ENCODE results near the gene TPRG1L.

The TPRG1L gene

DNA sequence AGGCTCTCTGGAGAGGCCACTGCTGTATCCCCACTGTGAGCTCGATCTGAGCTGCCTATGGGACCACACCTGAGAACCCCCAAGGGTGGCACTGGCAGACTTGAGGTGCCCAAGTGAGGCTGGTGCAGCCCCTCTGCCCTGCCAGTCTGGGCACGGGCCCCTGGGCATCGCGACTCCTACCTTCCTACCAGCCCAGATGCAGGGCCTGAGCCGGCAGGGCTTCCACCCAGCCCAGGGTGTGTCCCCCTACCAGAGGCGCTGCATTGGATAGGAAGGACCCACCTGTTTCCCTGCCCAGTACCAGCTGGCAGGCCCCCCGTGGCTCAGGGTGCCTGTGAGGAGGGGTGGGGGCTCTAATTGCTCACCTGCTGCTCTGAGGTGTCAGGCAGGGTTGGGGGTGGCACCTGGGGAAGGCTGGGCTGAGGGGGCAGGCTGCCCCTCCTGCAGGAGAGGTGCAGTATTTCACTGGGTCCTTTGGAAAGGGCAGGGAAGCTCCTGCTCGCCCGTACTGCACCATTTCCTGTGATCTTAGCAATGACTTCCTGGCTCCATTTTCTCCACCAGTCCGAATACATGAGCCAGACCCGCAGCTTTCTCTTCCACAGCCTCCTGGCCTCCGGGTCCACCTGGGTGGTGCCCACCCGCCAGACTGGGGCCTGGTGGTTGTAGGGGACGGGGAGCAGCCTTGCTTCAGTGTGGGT, 39.3 kb downstream of the TPRG1L start:
- DNase-seq (ENCODE audit: low spot score): no peak

DNA sequence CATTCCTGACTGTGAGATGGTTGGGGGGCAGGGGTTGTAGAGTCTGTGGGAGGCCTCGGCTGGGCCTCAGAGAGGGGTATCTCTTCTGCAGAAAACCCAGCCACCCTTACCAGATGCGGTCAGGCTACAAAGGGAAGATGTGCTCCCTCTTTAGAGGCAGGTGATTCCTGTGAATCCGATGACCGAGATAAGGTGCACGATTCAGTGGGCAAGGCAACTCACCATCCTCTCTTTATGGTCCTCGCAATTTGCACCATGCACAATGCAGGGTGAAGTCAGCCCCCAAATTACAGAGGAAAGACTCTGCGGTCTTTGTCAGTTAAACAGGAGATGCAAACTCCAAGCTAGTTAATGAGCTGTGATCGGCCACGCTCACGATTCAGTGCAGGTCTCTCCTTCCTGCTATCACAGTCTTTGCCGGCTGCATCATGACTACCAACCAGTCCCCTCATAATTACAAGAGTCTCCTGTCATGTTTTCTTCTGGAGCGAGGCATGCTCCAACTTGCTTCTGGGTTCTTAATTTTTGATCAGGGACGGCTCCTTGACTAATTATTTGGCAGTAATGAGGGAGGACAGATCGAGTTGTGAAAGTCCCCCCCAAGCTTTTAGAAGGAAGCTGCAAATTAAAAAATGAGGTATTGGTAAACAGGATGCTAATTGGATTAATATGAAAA, 40.0 kb downstream of the TPRG1L start:
- DNase-seq (ENCODE audit: low spot score): no peak

DNA sequence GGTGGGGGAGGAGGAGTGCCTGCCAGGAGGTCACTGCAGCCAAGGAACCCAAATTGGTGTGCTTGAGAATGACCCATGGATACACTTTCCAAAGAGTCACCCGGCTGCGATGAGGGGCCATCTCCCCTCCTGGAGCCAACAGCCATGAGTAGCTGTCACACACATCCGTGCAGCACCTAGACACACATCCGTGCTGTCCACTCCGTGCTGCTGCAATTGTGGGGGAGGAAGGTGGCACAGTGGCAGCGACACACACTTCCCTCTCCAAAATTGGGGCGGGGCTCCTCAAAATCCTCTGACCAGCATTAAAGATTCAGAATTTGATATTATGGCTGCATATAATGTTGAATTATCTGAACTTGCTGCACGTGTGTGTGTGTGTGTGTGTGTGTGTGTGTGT, 43.3 kb downstream of the TPRG1L start:
- DNase-seq (ENCODE audit: low spot score): no peak

DNA sequence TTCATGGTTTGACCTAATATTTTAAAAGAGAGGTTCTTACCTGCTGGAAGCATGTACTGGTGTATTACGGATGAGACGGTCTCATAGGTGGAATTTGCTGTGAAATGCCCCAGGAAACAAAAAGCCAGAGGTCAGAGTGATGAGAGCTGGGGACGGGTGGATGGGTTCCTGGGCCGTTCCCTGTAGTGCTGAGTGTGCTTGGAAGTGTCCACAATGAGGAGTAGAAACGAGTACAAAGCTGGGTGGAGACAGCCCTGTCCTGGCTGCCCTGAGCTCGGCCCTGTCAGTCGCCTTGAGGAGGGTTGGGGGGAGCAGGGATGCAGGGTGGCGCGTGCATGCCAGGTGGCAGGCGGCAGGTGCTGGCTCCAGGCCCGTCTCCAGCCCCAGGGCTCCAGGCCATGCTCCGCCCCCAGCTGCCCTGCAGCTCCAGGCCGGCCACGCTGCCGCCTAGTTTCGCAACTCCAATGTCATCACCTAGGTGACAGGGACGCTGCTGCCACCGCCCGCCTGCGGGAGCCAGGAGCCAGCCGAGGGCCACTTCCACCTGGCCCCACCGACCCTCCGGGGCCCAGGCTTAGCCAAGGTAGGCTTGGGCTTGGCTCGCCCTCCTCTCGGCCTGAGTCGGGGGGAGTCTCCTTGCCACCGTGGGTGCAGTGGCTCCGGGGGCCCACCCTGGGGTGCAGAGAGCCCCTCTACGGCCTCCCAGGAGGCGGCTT, 43.9 kb downstream of the TPRG1L start:
- no peak for DNase-seq (ENCODE audit: low spot score)

DNA sequence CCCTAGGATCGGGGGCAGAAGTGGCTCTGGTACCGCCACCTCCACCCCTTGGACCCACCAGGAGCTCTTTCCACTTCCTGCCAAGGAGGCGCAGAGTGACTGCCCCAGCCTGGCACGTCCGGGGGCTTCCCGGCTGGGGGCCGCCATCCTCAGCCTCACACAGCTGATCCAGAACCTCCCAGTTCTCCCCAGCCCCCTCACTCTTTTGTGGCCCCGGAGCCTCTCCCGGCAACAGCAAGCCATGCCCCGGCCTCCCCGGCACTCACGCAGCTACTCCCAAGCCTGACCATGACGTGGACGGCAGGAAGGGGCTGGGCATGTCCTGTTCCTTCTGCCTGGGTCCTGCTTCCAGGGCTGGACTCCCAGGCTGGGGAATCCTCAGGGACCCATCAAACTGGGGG, 44.6 kb downstream of the TPRG1L start:
- no peak for DNase-seq (ENCODE audit: low spot score)

DNA sequence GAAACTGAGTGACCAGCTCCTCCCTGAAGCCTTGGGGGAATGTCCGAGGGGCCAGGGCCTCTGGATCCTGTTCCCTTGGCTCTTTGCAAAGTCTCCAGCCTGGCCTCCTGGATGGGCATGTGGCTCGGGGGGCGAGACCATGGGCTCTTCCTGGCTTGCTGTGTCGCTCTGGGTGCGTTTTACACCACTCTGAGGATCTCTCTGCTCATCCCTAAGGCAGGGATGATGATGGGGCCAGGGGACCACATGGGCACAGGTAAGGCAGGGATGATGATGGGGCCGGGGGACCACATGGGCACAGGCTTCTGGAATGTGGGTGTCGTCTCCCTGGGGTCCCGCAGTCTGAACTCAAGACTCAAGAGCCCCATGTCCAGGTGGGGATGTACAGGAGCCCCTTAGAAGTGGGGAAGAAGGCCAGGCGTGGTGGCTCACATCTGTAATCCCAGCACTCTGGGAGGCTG, 45.2 kb downstream of the TPRG1L start:
- DNase-seq (ENCODE audit: low spot score): no peak

DNA sequence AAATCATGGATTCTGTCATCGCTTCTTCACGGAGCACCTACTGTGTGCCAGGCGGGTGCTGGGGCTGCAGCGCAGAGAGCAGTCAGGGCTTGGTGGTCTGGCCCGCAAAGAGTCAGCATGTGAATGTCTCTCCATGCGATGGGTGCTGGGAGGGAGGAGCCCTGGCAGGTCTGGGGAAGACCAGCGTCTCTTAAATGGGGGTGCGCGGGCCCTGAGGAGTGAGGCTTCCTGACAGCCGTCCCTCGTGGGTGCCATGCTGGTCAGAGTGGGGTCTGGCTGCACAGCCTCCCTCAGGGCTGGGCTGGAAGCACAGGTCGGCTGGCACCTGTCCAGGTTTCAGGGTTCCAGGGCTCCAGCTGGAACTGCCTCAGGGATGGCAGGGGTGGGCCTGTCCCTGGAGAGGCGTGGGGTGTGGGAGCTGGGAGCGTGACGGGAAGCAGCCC, 46.0 kb downstream of the TPRG1L start:
- no peak for DNase-seq (ENCODE audit: low spot score)

DNA sequence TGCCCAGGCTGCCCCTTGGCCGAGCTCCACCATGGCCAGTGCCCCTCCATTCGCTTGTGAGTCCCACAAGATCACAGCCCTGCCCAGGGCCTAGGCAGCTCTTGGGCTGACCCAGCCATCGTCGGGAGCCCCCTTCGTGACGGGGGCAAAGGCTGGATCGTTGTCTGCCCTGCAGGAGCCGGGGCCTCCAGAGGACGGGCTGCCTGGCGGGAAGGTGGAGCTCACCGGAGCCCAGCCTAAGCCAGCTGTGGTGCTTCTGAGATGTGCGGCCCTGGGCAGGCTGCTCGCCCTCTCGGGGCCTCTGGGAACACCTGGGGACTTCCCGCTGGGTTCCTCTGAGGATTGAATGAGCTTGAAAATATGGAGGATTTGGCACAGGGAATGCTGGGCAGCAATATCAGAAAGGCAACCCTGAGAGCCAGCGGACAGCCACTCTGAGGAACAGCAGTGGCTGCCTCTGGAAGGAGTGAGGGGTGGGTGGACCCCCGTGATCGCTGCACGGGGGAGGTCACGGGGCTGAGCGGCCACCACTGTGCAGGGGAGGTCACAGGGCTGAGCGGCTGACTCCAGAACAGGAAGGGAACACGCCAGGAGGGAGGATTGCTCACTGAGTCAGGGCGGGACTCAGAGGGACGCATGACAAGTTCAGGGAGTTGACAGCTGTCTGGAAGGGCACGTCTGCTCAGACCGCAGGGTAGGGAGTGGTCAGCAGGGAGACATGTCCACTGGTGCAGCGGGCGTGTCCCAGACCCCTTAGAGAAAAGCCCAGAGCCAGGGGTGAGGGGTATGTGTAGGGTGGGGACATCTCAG, 46.8 kb downstream of the TPRG1L start:
- DNase-seq (ENCODE audit: low spot score): no peak

DNA sequence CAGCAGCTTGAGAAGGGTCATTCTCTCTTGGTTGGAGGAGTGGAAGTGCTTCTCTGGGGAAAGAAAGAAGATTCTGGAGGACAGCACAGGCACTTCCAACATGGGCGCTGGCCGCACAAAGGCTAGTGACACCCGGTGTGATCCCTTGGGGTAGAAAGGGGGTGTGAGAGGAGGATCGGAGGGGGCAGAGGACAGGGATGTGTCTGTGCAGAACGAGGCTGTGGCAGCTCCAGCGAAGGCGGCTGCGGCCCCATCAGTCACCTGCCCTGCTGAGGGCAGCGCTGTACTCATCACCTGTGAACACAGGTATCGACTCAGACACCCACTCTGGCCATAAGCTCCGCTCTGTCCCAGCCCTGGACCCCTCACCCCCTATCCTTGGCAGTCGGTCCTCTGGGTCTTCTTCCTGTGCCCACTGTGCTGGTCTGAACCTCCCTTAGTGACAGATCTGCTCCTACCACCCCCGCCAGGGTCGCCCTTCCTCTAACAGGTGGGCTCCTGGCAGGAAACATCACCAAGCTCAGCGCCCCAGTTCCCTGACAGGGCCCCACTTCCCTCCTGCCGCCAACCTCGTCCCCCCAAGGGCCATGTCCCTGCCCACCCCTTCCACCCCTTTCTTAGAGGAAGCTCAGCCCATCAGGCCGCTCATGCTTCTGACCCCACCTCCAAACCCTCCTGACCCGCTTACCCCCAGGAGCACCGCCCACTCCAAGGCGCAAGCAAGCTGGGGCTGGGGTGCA, 47.6 kb downstream of the TPRG1L start:
- no peak for DNase-seq (ENCODE audit: low spot score)

DNA sequence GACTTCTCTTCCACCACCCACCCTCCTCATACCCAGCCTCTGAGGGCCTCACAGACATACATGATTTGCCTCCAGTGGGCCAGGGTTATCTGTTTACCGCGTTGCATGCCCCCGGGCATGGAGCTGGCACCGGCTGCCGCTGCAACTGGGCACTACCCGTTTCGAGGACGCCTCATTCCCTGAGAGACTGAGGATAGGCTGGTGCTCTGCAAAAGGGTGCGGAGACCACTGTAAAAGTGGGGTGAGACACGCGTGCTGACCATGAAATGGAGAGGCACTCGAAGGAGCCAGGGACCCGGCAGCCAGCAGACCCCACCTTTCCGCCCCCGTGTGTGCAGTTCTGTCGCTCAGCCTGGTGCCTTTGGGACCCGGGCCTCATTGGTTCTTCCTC, 48.2 kb downstream of the TPRG1L start:
- DNase-seq (ENCODE audit: low spot score): no peak

DNA sequence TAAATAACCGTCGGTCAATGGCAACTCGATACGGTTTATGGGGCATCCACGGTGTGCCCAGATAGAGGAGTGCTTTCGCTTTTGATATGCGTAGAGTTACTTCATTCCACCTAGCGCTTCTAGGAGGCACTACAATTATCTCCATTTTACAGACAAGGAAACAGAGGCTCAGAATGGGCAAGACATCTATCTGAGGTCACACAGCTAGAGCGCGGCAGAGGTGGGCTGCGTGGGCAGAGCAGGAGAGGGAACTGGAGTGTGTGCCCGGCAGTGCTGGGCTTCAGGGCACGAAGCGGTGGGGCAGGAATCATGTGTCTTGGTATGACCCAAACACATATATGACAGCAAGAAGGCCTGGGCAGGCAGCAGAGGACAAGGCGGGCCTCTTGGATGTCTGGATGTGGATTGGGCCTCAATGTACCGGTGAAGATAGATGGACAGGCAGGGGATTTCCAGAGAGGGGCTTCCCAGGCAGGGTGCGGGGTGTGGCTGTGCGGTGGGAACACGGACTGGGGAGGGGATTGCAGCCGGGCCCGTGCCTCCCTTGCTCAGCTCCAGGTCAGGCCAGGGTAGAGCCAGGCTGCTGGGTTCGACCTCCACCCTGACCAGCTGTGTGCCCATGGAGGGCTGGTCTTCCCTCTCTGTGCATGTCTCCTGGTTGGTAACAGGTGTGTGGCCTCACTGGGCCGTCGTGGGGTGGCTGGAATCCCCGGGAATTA, 48.7 kb downstream of the TPRG1L start:
- no peak for DNase-seq (ENCODE audit: low spot score)

DNA sequence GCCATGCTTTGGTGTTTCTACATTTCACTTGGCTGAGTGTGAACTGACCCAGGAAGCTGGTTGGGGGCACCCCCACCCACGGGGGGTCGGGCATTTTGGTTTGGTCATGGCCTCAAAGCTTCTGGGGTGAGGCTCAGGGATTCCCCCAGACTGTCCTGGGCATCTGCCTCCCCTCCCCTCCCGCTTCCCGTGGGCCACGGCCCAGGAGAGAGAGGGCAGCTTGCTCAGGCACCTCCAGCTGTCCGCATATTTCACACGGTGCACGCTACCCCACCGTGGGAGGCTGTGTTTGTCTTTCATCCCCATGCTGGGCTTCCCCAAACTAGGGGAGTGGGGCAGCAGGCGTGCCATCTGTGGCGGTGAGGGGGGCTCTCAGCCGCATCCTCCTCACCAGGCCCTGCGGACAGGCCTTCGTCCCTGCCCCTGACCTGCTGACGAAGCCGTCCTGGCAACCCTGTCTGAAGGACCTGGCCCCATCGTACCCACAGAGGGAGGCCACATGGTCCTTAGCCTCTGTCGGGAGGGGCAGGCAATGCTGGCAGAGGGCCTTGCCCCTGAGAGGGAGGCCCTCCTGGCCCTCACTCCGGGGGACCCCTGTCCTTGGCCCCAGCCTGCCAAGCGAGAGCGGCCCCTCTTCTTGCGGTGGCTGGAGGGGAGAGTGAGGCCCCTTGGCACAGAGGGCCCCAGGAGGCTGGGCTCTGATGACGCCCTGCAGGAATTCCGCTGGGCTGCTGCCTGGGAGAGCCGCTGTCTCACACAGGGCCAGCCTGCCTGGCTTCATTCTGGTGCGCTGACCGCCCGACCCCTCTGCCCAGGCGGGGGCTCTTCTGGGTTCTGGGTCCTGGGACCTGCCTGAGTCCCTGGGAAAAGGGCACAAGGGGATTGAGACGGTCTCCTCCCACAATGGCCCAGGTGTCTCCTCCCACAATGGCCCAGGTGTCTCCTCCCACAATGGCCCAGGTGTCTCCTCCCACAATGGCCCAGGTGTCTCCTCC, 49.6 kb downstream of the TPRG1L start:
- no peak for DNase-seq (ENCODE audit: low spot score)

DNA sequence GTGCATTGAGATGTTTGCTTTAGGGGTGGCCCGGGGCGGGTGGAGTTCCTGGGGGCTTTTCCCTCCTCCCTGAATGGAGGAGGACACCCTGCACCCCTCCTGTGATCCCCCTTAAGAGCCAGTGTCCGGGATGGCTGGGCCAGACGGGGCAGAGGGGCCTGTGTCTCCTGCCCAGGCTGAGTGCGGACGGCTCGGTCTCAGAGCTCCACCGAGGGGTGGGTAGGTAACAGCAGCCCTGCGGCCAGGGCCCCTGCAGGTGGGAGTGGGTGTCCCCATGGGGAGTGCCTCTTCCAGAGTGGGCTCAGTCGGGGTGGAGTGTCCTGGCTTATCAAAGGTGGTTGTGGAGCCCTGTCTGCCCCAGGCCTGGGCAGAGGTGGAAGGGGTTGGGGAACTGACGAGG, 50.6 kb downstream of the TPRG1L start:
- no peak for DNase-seq (ENCODE audit: low spot score)

DNA sequence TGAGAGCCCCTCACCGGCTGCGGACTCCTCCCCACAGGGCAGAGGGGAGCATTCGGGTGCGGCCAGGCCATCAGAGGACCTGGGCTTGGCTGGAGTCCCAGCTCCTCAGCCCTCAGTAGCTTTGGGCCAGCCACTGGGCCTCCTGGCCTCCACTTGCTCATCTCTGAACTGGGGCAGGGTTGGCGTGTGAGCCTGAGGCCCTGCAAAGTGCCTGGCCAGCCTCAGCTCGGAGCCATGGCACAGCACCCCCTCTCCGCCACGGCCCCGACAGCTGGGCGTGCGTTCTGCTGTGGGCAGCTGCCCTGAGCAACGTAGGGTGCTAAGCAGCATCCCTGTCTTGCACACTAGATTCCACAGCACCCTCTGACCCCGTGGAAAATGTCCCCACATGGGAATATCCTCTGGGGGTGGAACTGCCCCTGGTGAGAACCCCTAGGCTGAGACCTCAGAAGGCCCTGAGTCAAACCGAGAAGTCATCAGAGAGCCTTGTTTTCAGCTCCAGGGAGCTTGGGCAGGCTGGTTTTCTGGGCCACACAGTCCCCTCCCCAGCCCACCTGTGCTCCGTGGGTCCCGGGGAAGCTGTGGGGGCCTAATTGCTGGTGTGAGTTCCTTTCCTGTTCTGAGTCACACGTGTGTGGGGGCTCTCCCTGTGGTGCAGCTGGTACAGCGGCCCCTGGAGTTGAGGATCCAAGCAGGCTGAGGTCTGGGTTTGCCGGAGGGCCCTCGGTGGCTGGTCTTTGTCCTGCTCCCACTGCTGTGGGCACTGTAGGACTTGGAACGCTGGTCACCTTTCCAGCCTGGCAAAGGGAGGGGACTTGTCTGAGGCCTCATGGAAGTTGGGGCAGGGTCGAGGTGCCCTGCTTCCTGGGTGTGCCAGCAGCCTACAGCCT, 52.0 kb downstream of the TPRG1L start:
- no peak for DNase-seq (ENCODE audit: low spot score)

DNA sequence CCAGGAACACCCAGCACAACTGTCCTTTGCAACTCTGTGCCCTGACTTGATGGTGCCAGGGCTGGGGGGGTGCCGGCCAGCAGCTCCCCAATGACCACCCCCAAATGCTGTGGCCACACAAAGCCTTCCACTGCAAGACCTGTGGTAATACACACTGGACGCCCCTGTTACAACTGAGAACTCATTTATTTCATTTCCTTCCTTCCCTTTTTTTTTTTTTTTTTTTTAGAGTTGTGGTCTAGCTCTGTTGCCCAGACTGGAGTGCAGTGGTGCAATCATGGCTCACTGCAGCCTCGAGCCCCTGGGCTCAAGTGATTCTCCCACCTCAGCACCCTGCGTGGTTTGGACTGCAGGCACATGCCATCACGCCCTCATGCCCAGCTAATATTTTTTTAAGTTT, 52.7 kb downstream of the TPRG1L start:
- no peak for DNase-seq (ENCODE audit: low spot score)

DNA sequence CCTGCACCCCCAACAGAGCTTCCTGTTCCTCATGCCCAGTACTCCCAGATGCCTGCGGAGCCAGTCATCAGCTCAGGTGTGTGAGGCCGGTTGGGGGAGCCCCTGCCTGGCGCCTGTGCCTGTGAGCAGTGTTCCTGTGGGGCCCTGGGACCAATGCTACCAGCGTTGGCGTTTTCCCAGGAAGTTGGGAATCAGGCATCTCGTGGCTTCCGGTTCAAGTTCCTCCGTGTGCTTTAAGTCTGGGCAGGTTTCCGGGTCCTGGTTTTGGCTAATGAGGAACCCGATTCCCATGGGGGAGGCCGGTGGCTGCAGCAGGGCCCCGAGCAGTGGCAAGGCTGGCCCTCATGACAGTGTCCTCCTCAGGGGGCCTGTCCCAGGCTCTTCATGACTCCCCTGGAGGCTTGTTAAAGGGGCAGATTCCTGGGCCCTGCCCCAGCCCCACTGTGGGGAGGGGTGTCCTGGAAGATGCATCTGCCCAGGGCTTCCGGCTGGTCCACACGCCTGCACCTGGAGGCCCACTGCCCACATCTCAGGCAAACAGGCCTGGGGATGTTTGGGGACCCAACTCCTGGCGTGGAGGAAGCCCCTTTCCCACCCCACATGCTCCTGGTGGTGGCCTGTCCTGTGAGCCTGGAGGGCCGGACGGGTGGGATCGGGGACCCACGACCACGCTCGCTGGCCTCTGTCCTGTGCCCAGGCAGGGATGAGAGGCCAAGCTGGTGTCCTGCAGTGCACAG, 53.7 kb downstream of the TPRG1L start:
- no peak for DNase-seq (ENCODE audit: low spot score)

DNA sequence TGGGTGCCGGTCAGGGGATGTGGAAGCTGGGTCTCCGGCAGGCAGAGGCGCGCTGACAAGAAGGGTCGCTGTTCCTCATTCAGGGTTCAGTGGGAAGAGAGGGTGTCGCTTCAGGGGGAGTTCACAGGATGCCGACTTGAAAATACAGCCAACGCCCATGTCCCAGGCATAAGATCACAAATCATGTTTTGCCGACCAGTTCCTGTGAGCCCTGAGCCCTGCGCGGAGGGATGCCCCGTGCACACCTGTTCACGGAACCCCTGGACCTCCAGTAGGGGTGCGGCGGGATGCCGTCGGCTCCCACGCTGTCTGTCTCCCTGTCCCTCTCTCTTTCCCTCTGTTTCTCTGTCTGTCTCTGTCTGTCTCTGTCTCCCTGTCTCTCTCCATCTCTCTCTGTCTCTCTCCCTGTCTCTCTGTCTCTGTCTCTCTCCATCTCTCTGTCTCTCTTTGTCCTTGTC, 54.3 kb downstream of the TPRG1L start:
- no peak for DNase-seq (ENCODE audit: low spot score)

Data from CD4-positive, alpha-beta T cell treated with Interleukin-6 at 100 ng/mL for 8 hours (primary cell).